HG02763 (cell line): ENCODE data around the gene DIP2C.
"Not testable (repeated sequence)": the region's sequence is repeated elsewhere in the genome, so short reads cannot be mapped to it uniquely, and the experiment has no call there.

Experiments
- ATAC-seq: cut with Tn5 transposase; IDR thresholded peaks from one replicate; pipeline ENCODE4 v1.9.1; 2021; ENCODE audit warnings: mild to moderate bottlenecking, moderate library complexity; ENCODE audit not compliant: unreplicated experiment

DIP2C gene

GRCh38 chr10:436911-437665 lies 252.4 kb downstream of the DIP2C start:
- ATAC-seq = no peak

- no peak for ATAC-seq
Measured at GRCh38 chr10:436013-436697, 253.3 kb downstream of the DIP2C start.

GRCh38 chr10:435397-435796 lies 254.1 kb downstream of the DIP2C start:
- ATAC-seq = no peak

- no peak for ATAC-seq
Measured at GRCh38 chr10:429696-430095, 259.8 kb downstream of the DIP2C start.

- no peak for ATAC-seq
Measured at GRCh38 chr10:427761-428519, 261.5 kb downstream of the DIP2C start.

GRCh38 chr10:425365-425764 lies 264.1 kb downstream of the DIP2C start:
- not testable (repeated sequence) for ATAC-seq

GRCh38 chr10:424724-425123 lies 264.7 kb downstream of the DIP2C start:
- ATAC-seq = not testable (repeated sequence)

- ATAC-seq = no peak
Measured at GRCh38 chr10:423178-423577, 266.3 kb downstream of the DIP2C start.

- no peak for ATAC-seq
Measured at GRCh38 chr10:422675-423074, 266.8 kb downstream of the DIP2C start.

- ATAC-seq = no peak
Measured at GRCh38 chr10:422241-422640, 267.2 kb downstream of the DIP2C start.

- ATAC-seq = no peak
Measured at GRCh38 chr10:421170-421569, 268.3 kb downstream of the DIP2C start.

GRCh38 chr10:420154-421121 lies 269.0 kb downstream of the DIP2C start:
- ATAC-seq = no peak

GRCh38 chr10:418894-419293 lies 270.6 kb downstream of the DIP2C start:
- no peak for ATAC-seq

GRCh38 chr10:418226-418625 lies 271.2 kb downstream of the DIP2C start:
- no peak for ATAC-seq

- ATAC-seq = no peak
Measured at GRCh38 chr10:416091-416515, 273.4 kb downstream of the DIP2C start.

- ATAC-seq = no peak
Measured at GRCh38 chr10:413662-414071, 275.8 kb downstream of the DIP2C start.

- no peak for ATAC-seq
Measured at GRCh38 chr10:412109-412508, 277.4 kb downstream of the DIP2C start.

- ATAC-seq = no peak
Measured at GRCh38 chr10:411603-412002, 277.9 kb downstream of the DIP2C start.

GRCh38 chr10:409408-410040 lies 279.9 kb downstream of the DIP2C start:
- ATAC-seq = no peak

- no peak for ATAC-seq
Measured at GRCh38 chr10:408236-408635, 281.2 kb downstream of the DIP2C start.
